ENCODE data around the gene NKPD1. TPM values are rescaled to one million over a fixed set of nuclear protein-coding genes. Genes with fewer than 3 reads are reported as not detected.

NKPD1 gene
- total and polyA plus RNA-seq, 10 of the 15 experiments (the other 5 are each of a cell fraction or from before 2014, with no cell fraction given): 0.05 to 0.18 (median 0.06) TPM; not detected in 7

DNA sequence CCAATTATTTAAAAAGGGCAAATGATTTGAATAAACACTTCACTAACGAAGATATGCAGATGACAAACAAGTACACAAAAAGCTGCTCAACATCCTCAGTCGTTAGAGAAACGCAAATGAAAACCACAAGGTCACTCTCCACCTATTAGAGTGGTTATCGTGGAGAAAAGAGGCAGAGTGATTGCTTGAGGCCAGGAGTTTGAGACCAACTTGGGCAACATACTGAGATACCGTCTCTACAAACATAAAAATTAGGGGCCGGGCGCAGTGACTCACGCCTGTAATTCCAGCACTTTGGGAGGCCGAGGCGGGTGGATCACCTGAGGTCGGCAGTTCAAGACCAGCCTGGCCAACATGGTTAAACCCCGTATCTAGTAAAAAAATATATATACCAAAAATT is 45.0 kb upstream of the NKPD1 start:
- POLR2A ChIA-PET: interaction anchor here (0.7 kb wide), 1 partner anchor 149 kb away, joined by 8 read pairs; no protein-coding TSS in a partner anchor
- Histone ChIP-seq H3K4me1 (ENCODE audit: control insufficient read depth, insufficient read depth, low read length) (no peaks in the 10 kb centered on the region), H2AFZ (ENCODE audit: control insufficient read depth, low read depth, low read length) (no peak overlapping the region), H3K4me2 (ENCODE audit: control insufficient read depth, insufficient read depth) (no peak overlapping the region), H3K79me2 (ENCODE audit: control insufficient read depth, insufficient read depth, low read length) (no peaks in the 10 kb centered on the region), H3K36me3 (ENCODE audit: control insufficient read depth in 2 of 2, insufficient read depth in 2 of 2, low read length in 1 of 2) (no peaks in the 10 kb centered on the region), H3K27me3 (replicated peaks in 1 of 2; ENCODE audit: control insufficient read depth in 2 of 2, insufficient read depth in 2 of 2, low read length in 1 of 2) (no peaks in the 10 kb centered on the region), H3K9me3 (replicated peaks; ENCODE audit: control insufficient read depth, insufficient read depth, low read length) (no peaks in the 10 kb centered on the region; the same call in 2 of the 3 replicates), H3K9ac (ENCODE audit: control insufficient read depth, insufficient read depth, low read length) (no peak overlapping the region), H3K27ac (ENCODE audit: control insufficient read depth, insufficient read depth) (no peak overlapping the region), H4K20me1 (ENCODE audit: control insufficient read depth, insufficient read depth) (no peaks in the 10 kb centered on the region), H3K4me3 (no peak overlapping the region)
- FAIRE-seq: no peak
- ATAC-seq: no peak
- RAD21 ChIA-PET (ENCODE audit: unreplicated experiment): no interaction called here
- TF ChIP-seq POLR2AphosphoS5 (IDR thresholded peaks at IDR 0.05; ENCODE audit: low read length) (no peak), ZNF274 (IDR thresholded peaks at IDR 0.05; ENCODE audit: insufficient read depth, insufficient read length) (no peak), NFYB (IDR thresholded peaks at IDR 0.05; ENCODE audit: insufficient read depth, low read depth, low read length) (no peak), NFIC (IDR thresholded peaks at IDR 0.05; ENCODE audit: low read depth, low read length) (no peak), POLR2A (IDR thresholded peaks at IDR 0.05; ENCODE audit: low read depth, low read length) (no peak), NBN (IDR thresholded peaks at IDR 0.05) (no peak), TCF7 (IDR thresholded peaks at IDR 0.05; ENCODE audit: borderline replicate concordance) (no peak), NR2F1 (conservative IDR thresholded peaks at IDR 0.05) (no peak)
- TF ChIP-seq, protein P1, sequence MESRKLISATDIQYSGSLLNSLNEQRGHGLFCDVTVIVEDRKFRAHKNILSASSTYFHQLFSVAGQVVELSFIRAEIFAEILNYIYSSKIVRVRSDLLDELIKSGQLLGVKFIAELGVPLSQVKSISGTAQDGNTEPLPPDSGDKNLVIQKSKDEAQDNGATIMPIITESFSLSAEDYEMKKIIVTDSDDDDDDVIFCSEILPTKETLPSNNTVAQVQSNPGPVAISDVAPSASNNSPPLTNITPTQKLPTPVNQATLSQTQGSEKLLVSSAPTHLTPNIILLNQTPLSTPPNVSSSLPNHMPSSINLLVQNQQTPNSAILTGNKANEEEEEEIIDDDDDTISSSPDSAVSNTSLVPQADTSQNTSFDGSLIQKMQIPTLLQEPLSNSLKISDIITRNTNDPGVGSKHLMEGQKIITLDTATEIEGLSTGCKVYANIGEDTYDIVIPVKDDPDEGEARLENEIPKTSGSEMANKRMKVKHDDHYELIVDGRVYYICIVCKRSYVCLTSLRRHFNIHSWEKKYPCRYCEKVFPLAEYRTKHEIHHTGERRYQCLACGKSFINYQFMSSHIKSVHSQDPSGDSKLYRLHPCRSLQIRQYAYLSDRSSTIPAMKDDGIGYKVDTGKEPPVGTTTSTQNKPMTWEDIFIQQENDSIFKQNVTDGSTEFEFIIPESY (IDR thresholded peaks at IDR 0.05): no peak
- CTCF ChIA-PET: no interaction called here
- WGBS (ENCODE audit: insufficient coverage, insufficient replicate concordance, low lambda C conversion rate, missing lambda C conversion rate): 35% methylated on average over 12 of the region's 12 CpGs
- SMC1A ChIA-PET (ENCODE audit: uncharacterized antibody, unreplicated experiment): no interaction called here
- BruUV-seq (replicated peaks): no TSS peak
- no peak for DNase-seq (ENCODE audit: low read depth, low spot score)
- in situ Hi-C loops (cut with MboI): no loop called here
- intact Hi-C loops (cut with micrococcal nuclease; ENCODE audit: unreplicated experiment): no loop called here
